Spleen (tissue), 11 donors: Measurements from ENCODE around the gene UTP25. TPM values are rescaled to one million over a fixed set of nuclear protein-coding genes. Genes with fewer than 3 reads are reported as not detected.

Source experiments
- DNase-seq: peaks from one replicate; pipeline ENCODE4 v3.0.0-alpha.2; 2020
- H3K27ac ChIP-seq, 8 donors: fragments of 200-600 bp; sonication (generic) in 7 of 8; 1 replicate in 4 of 8; 2 replicates in 4 of 8; pipeline versions ENCODE4 v1.5.0 to v1.8.0; 2016 to 2021; ENCODE audit warnings: inconsistent platforms in 4 of 8, mild to moderate bottlenecking in 4 of 8, moderate library complexity in 1 of 8
- H3K27me3 ChIP-seq, 7 donors: fragments of 200-600 bp; sonication (generic) in 6 of 7; replicated peaks in 1 of 7; 1 replicate in 4 of 7; 2 replicates in 3 of 7; pipeline versions ENCODE4 v1.5.0 to v1.8.0; 2016 to 2021; ENCODE audit warnings: inconsistent platforms in 3 of 7, mild to moderate bottlenecking in 1 of 7
- H3K36me3 ChIP-seq, 6 donors: fragments of 200-600 bp; sonication (generic) in 5 of 6; 1 replicate in 4 of 6; 2 replicates in 2 of 6; pipeline versions ENCODE4 v1.5.0 to v1.8.0; 2016 to 2021; ENCODE audit warnings: inconsistent platforms in 2 of 6
- H3K4me1 ChIP-seq, 6 donors: fragments of 200-600 bp; sonication (generic) in 5 of 6; 1 replicate in 3 of 6; 2 replicates in 3 of 6; pipeline versions ENCODE4 v1.5.0 to v1.8.0; 2016 to 2021; ENCODE audit warnings: inconsistent platforms in 3 of 6
- H3K4me3 ChIP-seq, 8 donors: fragments of 200-600 bp; sonication (generic) in 7 of 8; 1 replicate in 4 of 8; 2 replicates in 4 of 8; pipeline versions ENCODE4 v1.5.0 to v1.8.0; 2016 to 2021; ENCODE audit warnings: inconsistent platforms in 4 of 8, mild to moderate bottlenecking in 4 of 8, moderate library complexity in 2 of 8
- H3K9me3 ChIP-seq, 8 donors: fragments of 200-600 bp; sonication (generic) in 7 of 8; 1 replicate in 4 of 8; 2 replicates in 4 of 8; pipeline versions ENCODE4 v1.5.0 to v1.8.0; 2016 to 2021; ENCODE audit warnings: inconsistent platforms in 4 of 8
- CTCF ChIP-seq, 11 experiments: fragments of 200-600 bp in 7 of 11; fragments of 450-650 bp in 4 of 11; sonication (generic) in 4 of 11; IDR thresholded peaks in 8 of 11; conservative IDR thresholded peaks in 3 of 11; 1 replicate in 7 of 11; 2 replicates in 4 of 11; pipeline versions ENCODE4 v1.4.0 to v1.8.0; 2016 to 2021; ENCODE audit warnings: antibody characterized with exemption in 11 of 11, inconsistent platforms in 4 of 11, mild to moderate bottlenecking in 1 of 11
- POLR2A ChIP-seq, 3 donors: fragments of 450-650 bp; IDR thresholded peaks; one replicate each; pipeline ENCODE4 v1.5.1; 2017; ENCODE audit warnings: antibody characterized with exemption in 3 of 3, mild to moderate bottlenecking in 1 of 3
- POLR2AphosphoS5 ChIP-seq, 3 donors: sonication (generic); formaldehyde crosslinking; IDR thresholded peaks; one replicate each; pipeline ENCODE4 v1.5.1; 2017; ENCODE audit warnings: antibody characterized with exemption in 3 of 3
- WGBS, 5 donors: extraction: QIAGEN DNeasy Blood & Tissue Kit in 3 of 5; methylation state at CpG; one replicate each; pipeline versions ENCODE4 v1.1.5 to v1.1.7; 2013 to 2018; 5-methylcytosine and 5-hydroxymethylcytosine counted together
- intact Hi-C: fragments of 100-400 bp; cut with DNase I; formaldehyde crosslinking; loops from one replicate; pipeline ENCODE4 v1.15.0; 2023; ENCODE audit warnings: low total_unique reads
- polyA plus RNA-seq, 3 donors: library from polyadenylated mRNA; stranded (reverse); fragments of 200-250 nt; gene quantifications; one replicate each; pipeline ENCODE4 v1.2.1, GENCODE V29; 2013
- total RNA-seq, 7 donors: library from RNA; depleted of rRNA in 3 of 7; stranded (reverse); fragments of >200 nt in 3 of 7; fragmentation: NEBNext Ultra II Directional in 4 of 7; extraction: Animal tissue kit (Norgen Biotek cat#: 25700) in 4 of 7; gene quantifications; one replicate each; pipeline versions ENCODE4 v1.1.0 to v1.2.1, GENCODE V29; 2016 to 2021
- donor health status: healthy with polysubstance abuse.
- donor health status: DM: no; HTN: no; CAD: no; lungs with moderate emphysema.
- donor health status: DM: no; HTN: no; CAD: no.
- donor health status: Bipolar disorder and iron deficiency.
- donor health status: healthy.
- donor health status: DM: no; HTN: no; CAD: no.
- donor health status: DM: yes; HTN: yes; CAD: no.

The UTP25 gene
- total and polyA plus RNA-seq, 10 donors, result 1.8 to 13.4 (median 9.1) TPM

DNA sequence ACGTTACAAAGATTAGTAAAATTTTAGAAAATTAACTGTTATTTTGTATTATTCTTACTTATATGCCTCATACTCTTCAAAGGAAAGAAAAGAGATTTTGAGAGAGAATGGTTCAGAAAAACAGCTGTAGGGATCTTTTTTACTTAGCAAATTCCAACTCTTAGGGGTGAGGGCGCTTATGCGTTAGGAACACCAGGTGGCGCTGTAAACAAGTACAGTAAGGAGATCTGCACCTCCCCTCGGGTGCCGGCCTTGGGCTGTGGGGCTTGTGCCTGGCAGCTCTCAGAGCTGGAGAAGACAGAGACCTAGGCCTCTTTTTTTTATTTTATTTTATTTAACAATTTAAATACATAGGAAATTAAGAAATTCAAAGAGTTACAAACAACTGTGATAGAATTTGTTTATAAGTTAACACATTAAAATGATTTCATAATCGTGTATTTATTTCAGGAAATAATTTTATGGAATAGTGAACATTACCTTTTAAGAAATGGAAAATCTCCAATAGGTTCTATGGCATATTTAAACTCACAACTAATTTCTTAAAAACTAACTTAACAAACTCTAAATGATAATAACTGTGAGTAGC, 32.6 kb downstream of the UTP25 start:
- WGBS, 5 donors, result 14 to 17% (median 15%) methylated on average over 7 of the region's 7 CpGs
- intact Hi-C loops, result loop anchor here (5.0 to 10.0 kb wide), 2 partner anchors 124 to 447 kb away; no protein-coding TSS in a partner anchor
- H3K9me3 ChIP-seq, result no peaks in the 10 kb centered on the region

GRCh38 chr1:209861242-209861641, 33.5 kb downstream of the UTP25 start:
- intact Hi-C loops, result loop anchor here (5.0 to 10.0 kb wide), 2 partner anchors 124 to 446 kb away; no protein-coding TSS in a partner anchor
- DNase-seq, result no peak

More for the DNA sequence above, 32.6 kb downstream of the UTP25 start:
- DNase-seq, result peak; percentile 85
- H3K4me1 ChIP-seq, result peaks cover 0 to 2% (median 0%) of the 10 kb centered on the region in 6 donors
- H3K36me3 ChIP-seq, result peaks cover 0 to 21% (median 2%) of the 10 kb centered on the region in 6 donors
- H3K27me3 ChIP-seq, result peaks cover 0 to 18% (median 3%) of the 10 kb centered on the region in 7 donors
- H3K4me3 ChIP-seq, result no peak overlapping the region
- no peak overlapping the region for H3K27ac ChIP-seq
- TF ChIP-seq CTCF (IDR thresholded peaks at IDR 0.05 in 8 of 11, conservative IDR thresholded peaks at IDR 0.05 in 3 of 11) (peak; percentile 33 to 93 (median 77)), POLR2A (IDR thresholded peaks at IDR 0.05) (no peak)

GRCh38 chr1:209862391-209863356, 34.9 kb downstream of the UTP25 start:
- Histone ChIP-seq H3K36me3 (peaks cover 0 to 6% (median 0%) of the 10 kb centered on the region in 6 donors), H3K9me3 (peaks cover 0 to 19% (median 14%) of the 10 kb centered on the region in 8 donors), H3K27ac (no peak overlapping the region), H3K4me3 (no peak overlapping the region), H3K4me1 (peaks cover 0 to 2% (median 0%) of the 10 kb centered on the region in 6 donors), H3K27me3 (peaks cover 0 to 18% (median 3%) of the 10 kb centered on the region in 7 donors)
- no peak for DNase-seq
- WGBS, 5 donors, result 68 to 77% (median 75%) methylated on average over 16 of the region's 16 CpGs
- intact Hi-C loops, result loop anchor here (5.0 to 10.0 kb wide), 2 partner anchors 122 to 445 kb away; no protein-coding TSS in a partner anchor
- TF ChIP-seq POLR2A (IDR thresholded peaks at IDR 0.05), result no peak
- TF ChIP-seq CTCF (IDR thresholded peaks at IDR 0.05 in 8 of 11, conservative IDR thresholded peaks at IDR 0.05 in 3 of 11), result no peak
- no peak for TF ChIP-seq POLR2AphosphoS5 (IDR thresholded peaks at IDR 0.05)

More at GRCh38 chr1:209861242-209861641, 33.5 kb downstream of the UTP25 start:
- TF ChIP-seq CTCF (IDR thresholded peaks at IDR 0.05 in 8 of 11, conservative IDR thresholded peaks at IDR 0.05 in 3 of 11) (no peak), POLR2A (IDR thresholded peaks at IDR 0.05) (no peak), POLR2AphosphoS5 (IDR thresholded peaks at IDR 0.05) (no peak)
- peaks cover 0 to 13% (median 0%) of the 10 kb centered on the region in 6 donors for H3K36me3 ChIP-seq
- H3K27me3 ChIP-seq, result peaks cover 0 to 18% (median 3%) of the 10 kb centered on the region in 7 donors
- no peak overlapping the region for H3K27ac ChIP-seq
- peaks cover 0 to 2% (median 0%) of the 10 kb centered on the region in 6 donors for H3K4me1 ChIP-seq
- H3K9me3 ChIP-seq, result peaks cover 0 to 5% (median 1%) of the 10 kb centered on the region in 8 donors
- H3K4me3 ChIP-seq, result no peak overlapping the region
- 40 to 81% (median 66%) methylated on average over 2 of the region's 2 CpGs for whole genome bisulfite sequencing, 5 donors
